K562 (cell line): ENCODE measurements around the gene SIRT7. TPM values are rescaled to one million over a fixed set of nuclear protein-coding genes. Genes with fewer than 3 reads are reported as not detected.

ENCODE experiments used
- CBFA2T2 ChIP-seq: fragments of 450-650 bp; conservative IDR thresholded peaks from 2 replicates; pipeline ENCODE4 v1.6.1; 2017; ENCODE audit warnings: mild to moderate bottlenecking
- DDX20 ChIP-seq: fragments of 450-650 bp; IDR thresholded peaks from 2 replicates; pipeline ENCODE4 v1.6.1; 2016; ENCODE audit warnings: missing genetic modification characterization, low read depth, mild to moderate bottlenecking, missing compliant biosample characterization, moderate library complexity
- E2F8 ChIP-seq: fragments of 450-650 bp; IDR thresholded peaks from 2 replicates; pipeline ENCODE4 v1.7.1; 2018; ENCODE audit warnings: mild to moderate bottlenecking, low read depth; ENCODE audit not compliant: partially characterized antibody
- HMBOX1 ChIP-seq: sonication (generic); IDR thresholded peaks from 2 replicates; pipeline ENCODE4 v1.6.1; 2016
- KLF10 ChIP-seq: fragments of 250-450 bp; sonication (Bioruptor Pico); IDR thresholded peaks from 2 replicates; pipeline ENCODE4 v1.6.1; 2021; ENCODE audit warnings: matching md5 sums
- LEF1 ChIP-seq: fragments of 450-650 bp; IDR thresholded peaks from 2 replicates; pipeline ENCODE4 v1.6.1; 2016; ENCODE audit warnings: mild to moderate bottlenecking
- MXI1 ChIP-seq: IDR thresholded peaks from 2 replicates; pipeline ENCODE4 v1.6.1; 2011; ENCODE audit warnings: low read depth, mild to moderate bottlenecking, improper control_type of control experiment, low read length
- PHF21A ChIP-seq: fragments of 450-650 bp; IDR thresholded peaks from 2 replicates; pipeline ENCODE4 v1.6.1; 2017; ENCODE audit warnings: low read depth, borderline replicate concordance
- POLR2B ChIP-seq: fragments of 450-650 bp; IDR thresholded peaks from 2 replicates; pipeline ENCODE4 v1.6.1; 2018; ENCODE audit warnings: low read depth; ENCODE audit not compliant: partially characterized antibody
- RBFOX2 ChIP-seq: fragments of 200-400 bp; formaldehyde crosslinking; IDR thresholded peaks from 2 replicates; pipeline ENCODE4 v1.6.1; 2017; ENCODE audit warnings: low read depth, mild to moderate bottlenecking, low read length, moderate library complexity
- RBM34 ChIP-seq: fragments of 200-400 bp; formaldehyde crosslinking; IDR thresholded peaks from 2 replicates; pipeline ENCODE4 v1.6.1; 2018; ENCODE audit warnings: low read length, borderline replicate concordance; ENCODE audit not compliant: insufficient read depth
- RFX1 ChIP-seq: fragments of 450-650 bp; IDR thresholded peaks from 2 replicates; pipeline ENCODE4 v1.6.1; 2016; ENCODE audit warnings: mild to moderate bottlenecking, moderate library complexity
- RFX7 ChIP-seq: fragments of 250-450 bp; sonication (Bioruptor Pico); IDR thresholded peaks from 2 replicates; pipeline ENCODE4 v1.5.1; 2021; ENCODE audit warnings: mild to moderate bottlenecking
- XRCC4 ChIP-seq: IDR thresholded peaks from one replicate; pipeline ENCODE4 v1.6.1; 2011; ENCODE audit not compliant: insufficient read depth, insufficient read length; ENCODE audit errors: extremely low read depth
- ZBTB26 ChIP-seq: fragments of 450-650 bp; formaldehyde crosslinking; IDR thresholded peaks from 2 replicates; pipeline ENCODE4 v1.4.0; 2022; ENCODE audit warnings: missing genetic modification characterization
- ZKSCAN1 ChIP-seq: fragments of 150-350 bp; IDR thresholded peaks from 2 replicates; pipeline ENCODE4 v1.6.1; 2016; ENCODE audit warnings: low read depth, low read length
- ZNF146 ChIP-seq: IDR thresholded peaks from one replicate; pipeline ENCODE4 v1.6.1; 2018; ENCODE audit warnings: missing compliant biosample characterization; ENCODE audit not compliant: unreplicated experiment
- ZNF24 ChIP-seq: fragments of 450-650 bp; IDR thresholded peaks from 2 replicates; pipeline ENCODE4 v1.6.1; 2016
- ZNF57 ChIP-seq: fragments of 450-650 bp; formaldehyde crosslinking; IDR thresholded peaks from 2 replicates; pipeline ENCODE4 v1.4.0; 2020; ENCODE audit warnings: mild to moderate bottlenecking, moderate library complexity
- ZNF639 ChIP-seq, 2 experiments: fragments of 200-800 bp in 1 of 2; sonication (Bioruptor generic) in 1 of 2; sonication (generic) in 1 of 2; formaldehyde crosslinking in 1 of 2; IDR thresholded peaks in 1 of 2; conservative IDR thresholded peaks in 1 of 2; 2 replicates each; pipeline versions ENCODE4 v1.5.0 to v1.6.1; 2016 to 2020; ENCODE audit warnings: missing compliant biosample characterization in 1 of 2, missing genetic modification characterization in 1 of 2, missing genetic modification reagents in 1 of 2
- ZNF655 ChIP-seq: fragments of 250-450 bp; sonication (Bioruptor Pico); IDR thresholded peaks from 2 replicates; pipeline ENCODE4 v1.5.0; 2021
- polyA plus RNA-seq, 8 experiments: library from polyadenylated mRNA; depleted of rRNA in 4 of 8; stranded (reverse) in 5 of 8; unstranded in 3 of 8; fragments of >200 nt; fragmentation: Nextera tagmentation in 2 of 8; fragmentation: Illumina TruSeq in 1 of 8; extraction: Ambion mirVana in 2 of 8; extraction: Trizol in 1 of 8; gene quantifications; 2 replicates each; pipeline versions ENCODE4 v1.2.1 to v1.2.3, GENCODE V29; 2011 to 2014; ENCODE audit warnings: inconsistent platforms in 1 of 8, missing spikeins in 1 of 8
- total RNA-seq, 7 experiments: library from RNA; depleted of rRNA in 6 of 7; stranded (reverse); fragments of >200 nt in 6 of 7; fragmentation: Illumina TruSeq in 2 of 7; extraction: Trizol in 2 of 7; gene quantifications; 2 replicates each; pipeline versions ENCODE4 v1.2.1 to v1.2.3, GENCODE V29; 2011 to 2021; ENCODE audit warnings: low replicate concordance in 1 of 7

SIRT7 gene
- total and polyA plus RNA-seq, 9 of the 15 experiments (the other 6 are each of a cell fraction or from before 2014, with no cell fraction given), result 1.6 to 54.8 (median 20.3) TPM

- TF ChIP-seq E2F8 (no peak), RBM34 (no peak), DDX20 (tag) (no peak), ZNF639 (CRISPR knock-in tag; conservative IDR thresholded peaks at IDR 0.05 in 1 of 2, IDR thresholded peaks at IDR 0.05 in 1 of 2) (no peak), LEF1 (no peak), MXI1 (no peak), ZBTB26 (CRISPR knock-in tag) (0 out of 2 replicates have a peak, but pooled peaks have one; percentile 66), XRCC4 (no peak), HMBOX1 (no peak), RFX7 (CRISPR knock-in tag) (no peak), RBFOX2 (peak; percentile 59; the same call in 1 of the 2 replicates), ZKSCAN1 (no peak), CBFA2T2 (no peak), ZNF146 (CRISPR knock-in tag) (no peak), POLR2B (peak; percentile 25), ZNF24 (no peak), RFX1 (no peak), ZNF57 (CRISPR knock-in tag) (no peak), KLF10 (no peak), ZNF655 (no peak), PHF21A (no peak)
Measured at GRCh38 chr17:81920612-81921536, 2.9 kb upstream of the SIRT7 start (continued).
